Measurements from ENCODE around the gene WDR48.

GRCh38 chr3:39130026-39130425 lies 78.2 kb downstream of the WDR48 start:
- TF ChIP-seq CTCF (IDR thresholded peaks at IDR 0.05) (no peak), POLR2A (IDR thresholded peaks at IDR 0.05) (no peak)

Data from lower leg skin (tissue), 3 donors.